NB4 (cell line): ENCODE results near the gene CACNG7.
"Not testable (repeated sequence)": the region's sequence is repeated elsewhere in the genome, so short reads cannot be mapped to it uniquely, and the experiment has no call there.

Source experiments
- POLR2A ChIP-seq: IDR thresholded peaks from 2 replicates; pipeline ENCODE4 v1.6.1; 2011; ENCODE audit warnings: mild to moderate bottlenecking; ENCODE audit not compliant: insufficient read length; ENCODE audit errors: extremely low read depth
- TF ChIP-seq, protein P1 (sequence below): IDR thresholded peaks from one replicate; pipeline ENCODE4 v1.5.1; 2012; ENCODE audit warnings: low read depth, low read length

DNA sequence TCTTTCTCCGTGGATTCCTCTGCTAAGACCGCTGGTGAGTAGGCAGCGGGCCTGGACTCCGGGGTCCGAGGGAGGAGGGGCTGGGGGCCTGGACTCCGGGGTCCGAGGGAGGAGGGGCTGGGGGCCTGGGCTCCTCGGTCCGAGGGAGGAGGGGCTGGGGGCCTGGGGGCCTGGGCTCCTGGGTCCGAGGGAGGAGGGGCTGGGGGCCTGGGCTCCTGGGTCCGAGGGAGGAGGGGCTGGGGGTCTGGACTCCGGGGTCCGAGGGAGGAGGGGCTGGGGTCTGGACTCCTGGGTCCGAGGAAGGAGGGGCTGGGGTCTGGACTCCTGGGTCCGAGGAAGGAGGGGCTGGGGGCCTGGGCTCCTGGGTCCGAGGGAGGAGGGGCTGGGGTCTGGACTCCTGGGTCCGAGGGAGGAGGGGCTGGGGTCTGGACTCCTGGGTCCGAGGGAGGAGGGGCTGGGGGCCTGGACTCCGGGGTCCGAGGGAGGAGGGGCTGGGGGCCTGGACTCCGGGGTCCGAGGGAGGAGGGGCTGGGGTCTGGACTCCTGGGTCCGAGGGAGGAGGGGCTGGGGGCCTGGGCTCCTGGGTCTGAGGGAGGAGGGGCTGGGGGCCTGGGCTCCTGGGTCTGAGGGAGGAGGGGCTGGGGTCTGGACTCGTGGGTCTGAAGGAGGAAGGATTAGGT, 39.1 kb upstream of the CACNG7 start:
- TF ChIP-seq, protein P1, sequence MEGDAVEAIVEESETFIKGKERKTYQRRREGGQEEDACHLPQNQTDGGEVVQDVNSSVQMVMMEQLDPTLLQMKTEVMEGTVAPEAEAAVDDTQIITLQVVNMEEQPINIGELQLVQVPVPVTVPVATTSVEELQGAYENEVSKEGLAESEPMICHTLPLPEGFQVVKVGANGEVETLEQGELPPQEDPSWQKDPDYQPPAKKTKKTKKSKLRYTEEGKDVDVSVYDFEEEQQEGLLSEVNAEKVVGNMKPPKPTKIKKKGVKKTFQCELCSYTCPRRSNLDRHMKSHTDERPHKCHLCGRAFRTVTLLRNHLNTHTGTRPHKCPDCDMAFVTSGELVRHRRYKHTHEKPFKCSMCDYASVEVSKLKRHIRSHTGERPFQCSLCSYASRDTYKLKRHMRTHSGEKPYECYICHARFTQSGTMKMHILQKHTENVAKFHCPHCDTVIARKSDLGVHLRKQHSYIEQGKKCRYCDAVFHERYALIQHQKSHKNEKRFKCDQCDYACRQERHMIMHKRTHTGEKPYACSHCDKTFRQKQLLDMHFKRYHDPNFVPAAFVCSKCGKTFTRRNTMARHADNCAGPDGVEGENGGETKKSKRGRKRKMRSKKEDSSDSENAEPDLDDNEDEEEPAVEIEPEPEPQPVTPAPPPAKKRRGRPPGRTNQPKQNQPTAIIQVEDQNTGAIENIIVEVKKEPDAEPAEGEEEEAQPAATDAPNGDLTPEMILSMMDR = not testable (repeated sequence)
- not testable (repeated sequence) for TF ChIP-seq POLR2A
